ENCODE results near the gene ZNF217.
"Not testable (repeated sequence)": the region's sequence is repeated elsewhere in the genome, so short reads cannot be mapped to it uniquely, and the experiment has no call there.

The ZNF217 gene

DNA sequence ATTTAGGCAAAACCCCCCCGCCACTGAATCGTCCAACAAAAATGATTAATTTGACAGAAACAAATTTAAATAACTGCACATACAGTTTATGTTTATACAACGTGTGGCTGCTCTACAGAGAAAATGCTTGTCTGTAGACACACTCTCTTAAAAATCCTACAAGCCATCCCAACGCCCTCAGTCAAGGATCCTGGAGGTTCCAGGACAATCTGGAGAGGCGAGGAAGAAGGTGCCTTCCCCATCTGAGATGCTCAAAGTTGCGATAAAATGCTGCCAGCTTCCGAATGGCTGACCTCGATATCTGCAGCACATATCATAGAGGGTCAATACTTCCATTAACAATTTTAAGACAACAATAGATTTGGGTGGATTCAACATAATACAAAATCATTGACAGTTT lies 25.3 kb downstream of the ZNF217 start:
- DNase-seq (ENCODE audit: low read depth), result no peak

DNA sequence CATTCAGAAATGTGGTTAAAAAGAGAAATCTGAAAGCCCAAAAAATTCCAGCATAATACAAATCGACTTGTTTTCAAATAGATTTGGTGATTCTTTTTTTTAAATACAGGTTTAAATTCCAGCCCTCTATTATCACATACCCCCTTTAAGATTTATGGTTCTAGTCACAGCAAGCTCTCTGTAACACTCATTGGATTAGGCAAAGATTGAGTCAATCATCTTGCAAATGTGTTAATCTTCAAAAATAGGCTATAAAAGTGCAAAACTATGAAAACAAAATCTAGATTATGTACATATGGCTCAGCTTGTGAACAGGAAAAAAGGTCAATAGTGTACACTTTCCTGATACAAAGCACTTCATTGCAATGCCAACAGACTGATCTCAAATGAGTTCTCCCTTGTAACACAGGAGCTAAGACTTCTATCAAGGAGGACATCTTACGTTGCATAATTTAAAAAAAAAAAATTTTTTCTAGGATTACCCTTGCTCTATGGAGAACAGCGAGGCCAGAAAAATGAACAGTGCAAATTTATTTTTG lies 26.2 kb downstream of the ZNF217 start:
- DNase-seq (ENCODE audit: low read depth), result no peak

DNA sequence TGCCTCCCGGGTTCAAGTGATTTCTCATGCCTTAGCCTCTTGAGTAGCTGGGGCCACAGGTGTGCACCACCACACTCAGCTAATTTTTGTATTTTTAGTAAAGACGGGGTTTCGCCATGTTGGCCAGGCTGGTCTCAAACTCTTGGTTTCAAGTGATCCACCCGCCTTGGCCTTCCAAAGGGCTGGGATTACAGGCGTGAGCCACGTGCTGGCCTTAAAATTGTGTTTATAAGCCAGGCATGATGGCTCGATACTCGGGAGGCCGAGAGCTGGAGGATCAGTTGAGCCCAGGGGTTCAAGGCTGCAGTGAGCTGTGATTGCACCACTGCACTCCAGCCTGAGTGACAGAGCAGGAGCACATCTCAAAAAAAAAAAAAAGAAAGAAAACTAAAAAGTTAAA lies 27.0 kb downstream of the ZNF217 start:
- DNase-seq (ENCODE audit: low read depth), result not testable (repeated sequence)

DNA sequence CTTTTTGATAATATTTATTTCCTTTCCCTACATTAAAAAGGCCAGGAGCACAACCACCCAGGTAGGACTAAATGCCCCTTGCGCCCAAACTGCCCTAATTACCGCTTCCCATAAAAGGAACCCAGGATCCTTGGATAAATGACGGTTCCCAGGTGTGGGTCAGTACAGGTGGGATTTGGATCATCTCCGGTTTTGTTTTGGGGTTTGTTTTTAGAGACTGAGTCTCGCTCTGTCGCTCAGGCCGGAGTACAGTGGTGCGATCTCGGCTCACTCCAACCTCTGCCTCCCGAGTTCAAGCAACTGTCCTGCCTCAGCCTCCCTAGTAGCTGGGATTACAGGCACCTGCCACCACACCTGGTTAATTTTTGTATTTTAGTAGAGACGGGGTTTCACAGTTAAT lies 28.4 kb downstream of the ZNF217 start:
- DNase-seq (ENCODE audit: low read depth), result no peak

DNA sequence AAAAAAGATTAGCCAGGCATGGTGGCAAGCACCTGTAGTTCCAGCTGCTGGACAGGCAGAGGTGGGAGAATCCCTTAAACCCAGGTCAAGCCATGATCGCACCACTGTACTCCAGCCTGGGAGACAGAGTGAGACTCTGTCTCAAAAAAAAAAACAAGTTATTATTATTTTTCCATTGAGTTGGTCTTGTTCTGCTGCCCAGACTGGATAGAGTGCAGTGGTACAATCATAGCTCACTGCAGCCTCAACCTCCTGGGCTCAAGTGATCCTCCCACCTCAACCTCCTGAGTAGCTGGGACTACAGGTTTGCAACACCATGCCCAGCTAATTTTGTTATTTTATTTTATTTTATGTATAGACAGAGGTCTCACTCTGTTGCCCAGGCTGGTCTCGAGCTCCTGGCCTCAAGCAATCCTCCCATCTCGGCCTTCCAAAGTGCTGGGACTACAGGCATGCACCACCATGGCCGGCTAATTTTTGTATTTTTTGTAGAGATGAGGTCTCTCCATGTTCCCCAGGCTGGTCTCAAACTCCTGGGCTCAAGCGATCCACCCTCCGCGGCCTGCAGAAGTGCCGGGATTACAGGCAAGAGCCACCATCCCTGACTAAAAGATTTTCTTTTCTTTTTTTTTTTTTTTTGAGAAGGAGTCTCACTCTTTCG lies 31.4 kb downstream of the ZNF217 start:
- not testable (repeated sequence) for DNase-seq (ENCODE audit: low read depth)

DNA sequence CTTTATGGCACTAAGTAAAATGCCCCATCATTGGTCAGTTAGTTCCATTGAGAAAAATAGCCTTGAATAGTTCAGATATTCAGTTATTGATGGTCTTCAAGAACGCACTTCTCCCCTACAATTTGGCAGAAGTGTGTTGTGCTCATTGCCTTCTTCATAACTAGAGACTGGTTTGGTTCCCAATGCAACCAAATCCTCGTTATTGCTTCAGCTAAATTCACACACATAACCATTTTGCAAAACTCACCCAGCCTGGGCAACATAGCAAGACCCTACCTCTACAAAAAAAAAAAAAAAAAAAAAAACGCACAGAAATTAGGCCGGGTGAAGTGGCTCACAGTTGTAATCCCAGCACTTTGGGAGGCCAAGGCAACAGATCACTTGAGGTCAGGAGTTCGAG lies 32.1 kb downstream of the ZNF217 start:
- DNase-seq (ENCODE audit: low read depth), result no peak

DNA sequence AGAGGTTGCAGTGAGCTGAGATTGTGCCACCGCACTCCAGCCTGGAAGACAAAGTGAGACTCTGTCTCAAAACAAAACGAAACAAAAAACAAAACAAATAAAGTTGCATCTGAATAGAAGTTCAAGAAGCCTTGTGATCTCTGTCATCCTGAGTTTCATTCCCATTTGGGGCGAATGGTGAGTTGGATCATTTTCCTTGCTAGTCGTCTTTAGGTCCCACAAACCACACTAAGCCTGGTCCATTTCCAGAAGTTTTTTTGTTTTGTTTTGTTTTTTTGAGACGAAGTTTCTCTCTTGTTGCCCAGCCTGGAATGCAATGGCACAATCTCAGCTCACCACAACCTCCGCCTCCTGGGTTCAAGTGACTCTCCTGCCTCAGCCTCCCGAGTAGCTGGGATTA lies 33.8 kb downstream of the ZNF217 start:
- no peak for DNase-seq (ENCODE audit: low read depth)

DNA sequence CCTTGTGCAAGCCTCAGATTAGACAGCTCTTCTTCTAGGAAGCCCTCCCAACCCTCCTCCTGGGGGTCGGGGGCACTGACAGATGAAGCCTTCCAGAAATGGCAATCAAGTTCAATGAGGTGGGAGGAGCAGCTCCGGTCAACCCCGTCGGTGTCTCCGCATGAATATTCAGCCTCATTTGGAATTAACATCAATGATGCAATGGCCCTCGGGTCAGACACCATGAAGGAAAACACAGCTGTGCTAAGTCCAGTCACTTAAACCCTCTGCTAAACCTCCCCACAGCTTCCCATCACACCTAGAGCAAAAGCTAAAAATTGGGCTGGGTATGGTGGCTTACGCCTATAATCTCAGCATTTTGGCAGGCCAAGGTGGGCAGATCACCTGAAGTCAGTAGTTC lies 36.5 kb downstream of the ZNF217 start:
- no peak for DNase-seq (ENCODE audit: low read depth)

DNA sequence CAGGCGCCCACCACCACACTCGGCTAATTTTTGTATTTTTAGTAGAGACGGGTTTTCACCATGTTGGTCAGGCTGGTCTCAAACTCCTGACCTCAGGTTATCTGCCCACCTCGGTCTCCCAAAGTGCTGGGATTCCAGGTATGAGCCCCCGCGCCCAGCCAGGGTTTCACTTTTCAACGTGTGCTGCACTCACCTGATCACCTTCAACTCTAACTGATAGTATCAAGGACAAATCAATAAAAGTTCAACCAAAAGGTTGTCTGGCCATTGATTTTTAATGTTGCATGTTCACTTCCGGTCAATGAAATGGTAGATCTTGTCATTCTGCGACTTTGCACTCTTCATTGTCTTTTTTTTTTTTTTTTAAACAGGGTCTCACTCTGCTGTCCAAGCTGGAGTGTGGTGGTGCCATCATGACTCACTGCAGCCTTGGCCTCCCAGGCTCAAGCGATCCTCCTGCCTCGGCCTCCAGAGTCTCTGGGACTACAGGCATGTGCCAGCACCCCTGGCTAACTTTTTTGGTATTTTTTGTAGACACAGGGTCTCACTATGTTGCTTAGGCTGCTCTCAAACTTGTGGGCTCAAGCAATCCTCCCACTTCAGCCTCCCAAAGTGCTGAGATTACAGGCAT lies 37.3 kb downstream of the ZNF217 start:
- DNase-seq (ENCODE audit: low read depth), result no peak

DNA sequence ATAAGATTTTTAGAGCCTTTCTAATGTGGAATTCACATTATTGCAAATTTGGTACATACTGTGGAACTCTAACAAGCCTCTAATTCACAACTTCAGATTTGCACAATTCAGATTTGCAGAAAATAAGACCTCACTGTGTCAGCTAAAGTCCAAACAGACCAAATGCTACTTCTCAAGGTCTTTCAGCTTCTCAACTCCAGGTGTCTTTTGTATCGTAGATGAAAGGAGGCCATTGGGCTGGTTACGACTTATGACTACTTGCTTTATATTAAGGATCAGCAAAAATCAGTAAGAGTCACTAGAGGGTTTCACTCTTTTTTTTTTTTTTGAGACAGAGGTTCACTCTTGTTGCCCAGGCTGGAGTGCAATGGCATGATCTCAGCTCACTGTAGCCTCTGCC lies 37.8 kb downstream of the ZNF217 start:
- DNase-seq (ENCODE audit: low read depth), result no peak

DNA sequence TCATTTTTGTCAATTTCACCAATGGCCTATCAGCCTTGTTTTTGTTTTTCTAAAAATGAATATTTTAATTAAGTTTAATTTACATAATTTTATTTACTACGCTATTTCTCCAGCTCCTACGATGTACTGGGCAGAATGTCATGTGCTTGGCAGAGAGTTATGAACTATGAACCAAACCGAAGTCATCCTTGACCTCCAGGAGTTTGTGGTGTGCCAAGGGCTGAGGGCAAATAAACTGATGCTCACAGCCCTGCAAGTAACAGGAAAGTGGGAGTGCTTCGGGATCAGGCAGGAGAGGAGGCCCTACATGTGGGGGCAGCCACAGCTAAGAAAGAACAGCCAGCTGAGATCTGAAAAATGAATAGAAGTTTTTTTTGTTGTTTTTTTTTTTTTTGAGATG lies 38.6 kb downstream of the ZNF217 start:
- DNase-seq (ENCODE audit: low read depth), result no peak

DNA sequence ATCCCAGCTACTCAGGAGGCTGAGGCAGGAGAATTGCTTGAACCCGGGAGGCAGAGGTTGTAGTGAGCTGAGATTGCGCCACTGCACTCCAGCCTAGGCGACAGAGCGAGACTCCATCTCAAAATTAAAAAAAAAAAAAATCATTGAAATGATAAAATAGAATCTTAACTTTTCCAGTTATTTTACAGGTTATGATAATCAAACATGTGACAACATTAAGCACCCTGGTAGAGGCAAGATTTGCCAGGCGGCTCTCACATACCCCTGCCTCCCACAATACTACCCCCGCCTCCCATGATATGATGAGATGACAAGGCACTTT lies 41.1 kb downstream of the ZNF217 start:
- not testable (repeated sequence) for DNase-seq (ENCODE audit: low read depth)

DNA sequence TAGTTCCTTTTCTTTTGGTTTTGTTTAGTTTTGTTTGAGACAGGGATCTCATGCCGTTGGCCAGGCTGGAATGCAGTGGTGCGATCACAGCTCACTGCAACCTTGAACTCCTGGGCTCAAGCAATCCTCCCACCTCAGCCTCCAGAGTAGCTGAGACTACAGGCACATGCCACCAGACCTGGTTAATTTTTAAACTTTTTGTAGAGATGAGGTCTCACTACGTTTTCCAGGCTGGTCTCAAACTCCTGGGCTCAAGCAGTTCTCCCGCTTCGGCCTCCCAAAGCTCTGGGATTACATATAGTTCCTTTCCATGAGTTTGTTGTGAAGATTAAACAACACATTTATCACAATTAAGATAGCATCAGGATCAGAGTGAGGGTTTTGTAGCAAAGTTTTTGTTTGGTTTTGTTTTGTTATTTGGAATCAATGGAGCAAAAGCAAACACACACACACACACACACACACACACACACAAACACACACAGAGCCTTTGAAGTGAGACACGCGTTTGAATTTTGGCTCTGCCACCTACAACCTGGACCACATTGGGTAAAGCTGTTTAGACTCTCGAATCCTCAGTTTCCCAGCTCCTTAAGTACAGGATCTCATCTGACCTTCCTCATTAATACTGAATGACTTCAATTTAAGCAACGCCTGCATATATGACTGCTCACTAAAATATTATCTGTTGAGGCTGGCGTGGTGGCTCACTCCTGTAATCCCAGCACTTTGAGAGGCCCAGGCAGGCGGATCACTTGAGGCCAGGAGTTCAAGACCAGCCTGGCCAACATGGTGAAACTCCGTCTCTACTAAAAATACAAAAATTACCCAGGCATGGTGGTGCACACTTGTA lies 41.7 kb downstream of the ZNF217 start:
- not testable (repeated sequence) for DNase-seq (ENCODE audit: low read depth)

DNA sequence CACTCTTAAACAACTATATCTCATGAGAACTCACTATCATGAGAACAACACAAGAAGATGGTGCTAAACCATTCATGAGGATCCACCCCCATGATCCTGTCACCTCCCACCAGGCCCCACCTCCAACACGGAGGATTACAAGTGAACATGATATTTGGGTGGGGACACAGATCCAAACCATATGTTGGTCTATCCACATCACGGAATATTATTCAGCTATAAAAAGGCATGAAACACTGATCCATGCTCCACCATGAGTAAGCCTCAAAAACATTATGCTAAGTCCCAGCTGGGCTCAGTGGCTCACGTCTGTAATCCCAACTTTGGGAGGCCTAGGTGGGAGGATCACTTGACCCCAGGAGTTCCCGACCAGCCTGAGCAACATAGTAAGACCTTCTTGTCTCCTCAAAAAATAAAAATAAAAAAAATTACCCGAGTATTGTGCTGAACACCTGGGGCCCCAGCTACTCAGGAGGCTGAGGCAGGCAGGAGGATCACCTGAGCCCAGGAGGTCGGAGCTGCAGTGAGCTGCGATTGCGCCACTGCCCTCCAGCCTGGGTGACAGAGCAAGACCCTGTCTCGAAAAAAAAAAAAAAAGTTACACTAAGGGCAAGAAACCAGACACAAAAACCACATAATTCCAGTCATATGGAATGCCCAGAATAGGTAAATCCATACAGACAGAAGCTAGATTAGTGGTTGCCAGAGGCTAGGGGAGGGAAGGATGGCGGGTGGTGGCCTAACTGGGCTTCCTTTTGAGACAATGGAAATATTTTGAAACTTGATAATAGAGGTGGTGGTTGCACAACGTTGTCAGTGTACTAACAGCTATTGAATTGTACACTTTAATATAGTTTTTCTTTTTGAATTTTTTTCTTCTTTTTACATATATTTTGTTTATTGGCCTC lies 43.1 kb downstream of the ZNF217 start:
- DNase-seq (ENCODE audit: low read depth), result no peak

DNA sequence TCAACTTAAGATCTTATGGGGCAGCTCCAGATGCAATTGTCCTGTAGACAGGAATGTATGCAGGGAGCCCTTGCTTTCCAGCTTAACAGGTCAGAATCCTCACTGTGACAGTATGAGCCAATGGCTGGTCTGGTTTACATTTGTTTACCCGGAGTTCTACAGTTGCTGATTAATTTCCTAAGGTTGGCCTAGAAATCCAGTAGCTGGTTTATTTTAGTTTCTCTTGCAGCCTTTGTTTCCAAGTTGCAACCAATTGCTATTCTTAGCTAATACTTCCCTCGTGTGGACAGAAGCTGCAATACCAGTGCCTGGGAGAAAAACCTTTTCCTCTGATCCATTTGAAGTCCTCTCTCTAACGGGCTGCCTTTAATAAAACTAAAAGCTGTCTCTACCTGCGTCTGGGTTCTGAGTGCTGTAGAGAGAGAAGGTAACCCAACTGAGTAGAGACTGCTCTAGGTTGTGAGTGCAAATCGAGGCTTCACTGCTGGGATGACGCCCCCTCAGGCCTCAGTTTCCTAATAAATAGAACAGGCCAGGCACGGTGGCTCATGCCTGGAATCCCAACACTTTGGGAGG lies 45.9 kb downstream of the ZNF217 start:
- DNase-seq (ENCODE audit: low read depth), result no peak

DNA sequence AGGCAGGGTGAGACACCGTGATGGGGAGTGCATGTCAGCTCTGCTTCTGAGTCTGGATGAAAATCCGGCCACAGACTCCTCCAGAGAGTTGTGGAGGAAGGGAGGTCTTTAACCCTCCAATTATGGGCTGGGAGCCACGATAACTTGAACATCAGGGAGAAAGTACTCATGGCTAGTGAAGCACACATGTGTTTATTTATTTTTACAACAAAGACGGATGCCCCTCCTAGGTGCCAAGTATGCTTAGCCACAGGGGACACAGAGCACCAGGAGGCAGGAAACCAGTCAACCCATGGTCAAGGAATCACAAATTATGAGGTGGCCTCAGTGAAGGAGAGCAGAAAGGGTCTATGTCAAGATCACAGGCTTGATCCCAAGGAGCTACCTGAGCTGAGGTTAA lies 54.1 kb downstream of the ZNF217 start:
- no peak for DNase-seq (ENCODE audit: low read depth)

DNA sequence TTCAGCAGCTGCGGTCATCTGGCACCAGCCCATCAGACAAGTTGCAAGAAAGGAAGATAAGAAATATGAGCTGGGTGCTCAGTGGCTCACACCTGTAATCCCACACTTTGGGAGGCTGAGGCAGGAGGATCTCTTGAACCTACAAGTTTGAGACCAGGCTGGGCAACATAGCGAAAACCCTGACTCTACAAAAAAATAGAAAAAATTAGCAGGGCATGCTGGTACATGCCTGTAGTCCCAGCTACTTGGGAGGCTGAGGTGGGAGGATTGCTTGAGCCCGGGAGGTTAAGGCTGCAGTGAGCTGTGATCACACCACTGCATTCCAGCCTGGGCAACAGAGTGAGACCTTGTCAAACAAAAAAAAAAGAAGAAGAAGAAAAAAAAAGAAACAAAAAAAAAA lies 57.3 kb downstream of the ZNF217 start:
- not testable (repeated sequence) for DNase-seq (ENCODE audit: low read depth)

DNA sequence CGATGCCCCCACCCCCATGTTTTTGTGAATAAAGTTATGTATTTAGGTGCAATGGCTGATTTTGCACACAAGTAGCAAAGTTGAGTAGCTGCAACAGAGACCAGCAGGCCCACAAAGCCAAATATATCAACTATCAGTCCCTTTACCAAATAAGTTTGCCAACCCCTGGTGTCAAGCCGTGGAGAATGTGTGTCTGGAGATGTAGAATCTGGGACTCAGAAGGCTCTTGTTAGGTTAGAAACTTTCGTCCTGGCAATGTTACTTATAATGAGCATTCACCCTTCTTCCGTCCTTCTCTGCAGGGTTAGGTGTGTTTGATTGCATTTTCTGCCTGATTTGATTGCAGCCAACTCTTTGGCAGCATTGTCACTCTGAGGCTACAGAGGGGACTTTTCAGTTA lies 57.8 kb downstream of the ZNF217 start:
- no peak for DNase-seq (ENCODE audit: low read depth)

DNA sequence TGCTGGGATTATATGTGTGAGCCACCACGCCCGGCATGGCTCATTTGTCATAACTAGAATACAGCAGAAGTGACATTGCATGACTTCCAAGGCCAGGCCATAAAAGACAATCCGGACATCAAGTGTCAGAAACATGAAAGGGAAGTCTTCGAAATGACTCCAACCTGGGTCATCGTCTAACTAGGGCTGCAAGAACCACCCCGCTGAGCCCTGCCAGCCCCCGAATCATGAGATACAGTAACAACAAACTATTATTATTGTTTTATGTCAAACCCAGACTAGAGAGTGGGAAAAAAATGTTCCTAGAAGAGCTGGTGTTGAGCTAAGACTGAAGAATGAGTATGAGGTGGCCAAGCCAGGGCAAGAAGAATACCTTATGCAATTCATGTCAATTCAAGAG lies 59.6 kb downstream of the ZNF217 start:
- no peak for DNase-seq (ENCODE audit: low read depth)

DNA sequence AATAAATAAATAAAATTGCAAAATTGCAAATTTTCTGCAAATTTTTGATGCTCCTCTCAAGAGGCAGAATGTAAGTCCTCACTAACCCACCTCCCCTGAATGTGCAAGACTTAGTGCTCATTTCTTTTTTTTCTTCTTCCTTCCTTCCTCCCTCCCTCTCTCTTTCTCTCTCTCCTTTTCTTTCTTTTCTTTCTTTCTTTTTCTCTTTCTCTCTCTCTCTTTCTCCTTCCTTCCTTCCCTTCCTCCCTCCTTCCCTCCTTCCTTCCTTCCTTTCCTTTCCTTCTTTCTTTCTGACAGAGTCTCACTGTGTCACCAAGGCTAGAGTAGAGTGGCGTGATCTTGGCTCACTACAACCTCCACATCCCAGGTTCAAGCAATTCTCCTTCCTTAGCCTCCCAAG lies 60.1 kb downstream of the ZNF217 start:
- no peak for DNase-seq (ENCODE audit: low read depth)

DNA sequence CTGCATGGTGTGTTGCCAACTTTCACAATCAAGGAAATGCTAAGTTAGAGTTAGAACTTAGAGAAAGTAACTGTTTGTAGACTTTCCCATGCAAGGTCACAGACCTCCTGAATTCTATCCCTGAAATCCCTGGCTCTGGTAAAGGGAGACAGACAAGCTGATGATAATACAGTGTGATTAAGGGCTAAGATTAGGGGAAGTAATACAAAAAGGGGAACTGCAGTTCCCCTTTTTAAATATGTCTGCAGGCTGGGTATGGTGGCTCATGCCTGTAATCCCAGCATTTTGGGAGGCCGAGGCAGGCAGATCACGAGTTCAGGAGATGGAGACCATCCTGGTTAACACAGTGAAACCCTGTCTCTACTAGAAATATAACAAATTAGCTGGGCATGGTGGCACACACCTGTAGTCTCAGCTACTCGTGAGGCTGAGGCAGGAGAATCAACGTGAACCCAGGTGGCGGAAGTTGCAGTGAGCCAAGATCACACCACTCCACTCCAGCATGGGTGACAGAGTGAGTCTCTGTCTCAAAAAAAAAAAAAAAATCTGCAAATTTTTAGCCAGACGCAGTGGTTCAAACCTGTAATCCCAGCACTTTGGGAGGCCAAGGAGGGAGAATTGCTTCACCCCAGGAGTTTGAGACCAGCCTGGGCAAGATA lies 60.9 kb downstream of the ZNF217 start:
- not testable (repeated sequence) for DNase-seq (ENCODE audit: low read depth)
